Measurements from ENCODE around the gene NFATC1. TPM values are rescaled to one million over a fixed set of nuclear protein-coding genes. Genes with fewer than 3 reads are reported as not detected.

Gene NFATC1
- polyA plus RNA-seq, 4 donors: 5.7 to 6.3 (median 6.1) TPM

DNA sequence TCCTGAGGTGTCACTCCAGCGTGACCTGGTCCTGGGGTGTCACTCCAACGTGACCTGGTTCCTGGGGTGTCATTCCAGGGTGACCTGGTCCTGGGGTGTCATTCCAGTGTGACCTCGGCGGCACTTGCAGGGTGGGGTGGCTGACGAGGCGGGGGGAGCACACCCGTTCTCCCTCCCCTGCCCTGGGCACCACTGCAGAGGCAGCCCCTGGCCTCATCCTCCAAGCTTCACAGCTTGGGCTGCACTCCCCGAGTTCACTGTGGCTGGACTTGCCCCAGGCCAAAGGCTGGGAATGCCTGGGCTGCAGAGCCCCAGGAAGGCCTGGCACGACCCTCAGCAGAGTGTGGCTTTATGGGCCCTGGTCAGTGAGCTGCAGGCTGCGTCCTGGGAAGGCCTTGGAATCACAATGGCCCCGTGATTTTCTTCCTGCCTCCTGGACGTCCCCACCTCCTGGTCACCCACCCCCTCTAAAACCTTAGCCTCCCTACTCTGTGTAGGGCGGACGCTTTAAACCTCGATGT, 88.3 kb downstream of the NFATC1 start:
- DNase-seq (ENCODE audit: low read depth in 4 of 4, low spot score in 2 of 4): no peak

GRCh38 chr18:79484661-79485621, 89.2 kb downstream of the NFATC1 start:
- no peak for DNase-seq (ENCODE audit: low read depth in 4 of 4, low spot score in 2 of 4)

GRCh38 chr18:79485788-79486355, 90.1 kb downstream of the NFATC1 start:
- no peak for DNase-seq (ENCODE audit: low read depth in 4 of 4, low spot score in 2 of 4)

- DNase-seq (ENCODE audit: low read depth in 4 of 4, low spot score in 2 of 4): no peak
Measured at GRCh38 chr18:79486356-79487182, 90.8 kb downstream of the NFATC1 start.

DNA sequence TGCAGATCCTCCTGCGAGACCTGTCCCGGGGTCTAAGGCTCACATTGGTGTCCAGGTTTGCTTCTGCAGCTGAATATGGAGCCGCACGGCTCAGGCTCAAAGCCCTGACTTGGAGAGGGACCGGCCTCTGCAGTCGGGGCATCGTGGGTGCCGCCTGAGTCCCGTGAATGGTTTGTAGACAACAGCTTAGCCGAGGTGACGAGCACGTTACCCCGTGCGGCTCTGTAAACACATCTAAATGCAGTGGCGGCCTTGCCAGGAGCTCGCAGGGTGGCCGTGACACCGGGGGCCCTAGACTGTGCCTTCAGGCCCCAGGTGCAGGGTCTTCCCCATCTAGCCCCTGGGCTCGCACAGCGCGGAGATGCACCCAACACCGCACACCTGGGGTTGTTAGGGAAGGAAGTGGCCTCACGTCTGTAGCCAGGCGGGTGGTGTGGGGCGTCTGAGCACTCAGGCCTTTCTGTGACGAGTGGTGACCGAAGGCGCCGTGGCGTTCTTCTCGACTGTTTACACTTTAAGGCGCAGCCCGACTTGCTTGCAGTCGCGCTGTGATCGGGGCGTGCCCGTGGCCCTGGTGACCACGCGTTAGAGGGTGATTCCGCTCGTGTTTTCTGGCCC, 91.6 kb downstream of the NFATC1 start:
- no peak for DNase-seq (ENCODE audit: low read depth in 4 of 4, low spot score in 2 of 4)

DNA sequence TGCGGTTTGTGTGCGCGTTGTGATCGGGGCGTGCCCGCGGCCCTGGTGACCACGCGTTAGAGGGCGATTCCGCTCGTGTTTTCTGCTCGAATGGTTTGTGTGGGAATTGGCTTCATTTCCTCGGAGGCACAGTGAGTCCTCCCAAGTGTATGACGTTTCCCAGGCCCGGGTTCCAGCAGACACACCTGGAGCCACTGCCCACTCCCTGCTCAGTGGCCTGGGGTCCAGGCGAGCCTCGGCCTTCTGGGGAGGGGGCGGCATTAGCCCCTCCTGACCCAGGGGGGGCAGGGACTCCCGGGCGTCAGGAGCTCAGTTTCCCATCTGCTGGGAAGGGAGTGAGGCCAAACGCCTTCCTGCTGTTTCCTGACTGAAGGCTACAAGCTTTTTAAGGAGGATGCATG, 92.1 kb downstream of the NFATC1 start:
- DNase-seq (ENCODE audit: low read depth in 4 of 4, low spot score in 2 of 4): no peak

DNA sequence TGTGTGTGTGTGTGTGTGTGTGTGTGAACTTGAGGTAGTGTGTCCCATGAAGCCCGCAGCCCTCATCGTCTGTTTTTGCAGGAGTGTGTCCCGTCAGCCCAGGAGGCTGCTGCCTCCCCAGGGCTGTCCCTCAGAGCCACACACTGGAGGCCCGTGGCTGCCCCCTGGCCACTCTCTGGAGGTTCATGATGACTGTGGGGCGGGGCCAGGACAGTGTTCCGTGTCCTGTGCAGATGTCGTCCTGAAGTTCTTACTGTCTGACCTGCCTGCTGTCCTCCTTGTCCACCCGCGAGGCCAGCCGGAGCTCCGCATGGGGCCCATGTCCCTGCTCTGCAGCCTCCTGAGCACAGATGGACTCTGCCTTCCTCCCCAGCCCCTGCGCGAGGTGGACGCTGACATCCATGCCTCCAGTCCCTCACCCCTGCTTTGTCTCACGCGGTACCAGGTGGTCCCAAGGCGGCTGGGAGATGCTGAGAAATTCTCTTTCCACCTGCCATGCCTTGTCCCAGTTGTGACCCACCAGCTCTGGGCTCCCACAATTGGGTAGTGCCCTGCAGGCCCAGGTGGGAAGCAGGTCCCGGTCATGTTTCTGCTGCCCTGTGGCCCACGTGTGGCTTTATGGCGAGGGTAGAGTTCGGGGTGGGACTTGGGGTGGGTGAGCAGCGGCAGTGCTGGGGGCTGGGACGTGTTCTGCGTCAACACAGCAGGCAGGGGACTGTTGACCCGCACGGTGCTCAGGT, 92.8 kb downstream of the NFATC1 start:
- DNase-seq (ENCODE audit: low read depth in 4 of 4, low spot score in 2 of 4): no peak

GRCh38 chr18:79489051-79489898, 93.5 kb downstream of the NFATC1 start:
- no peak for DNase-seq (ENCODE audit: low read depth in 4 of 4, low spot score in 2 of 4)

- no peak for DNase-seq (ENCODE audit: low read depth in 4 of 4, low spot score in 2 of 4)
Measured at GRCh38 chr18:79489899-79490625, 94.3 kb downstream of the NFATC1 start.

GRCh38 chr18:79490626-79491041, 94.9 kb downstream of the NFATC1 start:
- no peak for DNase-seq (ENCODE audit: low read depth in 4 of 4, low spot score in 2 of 4)

DNA sequence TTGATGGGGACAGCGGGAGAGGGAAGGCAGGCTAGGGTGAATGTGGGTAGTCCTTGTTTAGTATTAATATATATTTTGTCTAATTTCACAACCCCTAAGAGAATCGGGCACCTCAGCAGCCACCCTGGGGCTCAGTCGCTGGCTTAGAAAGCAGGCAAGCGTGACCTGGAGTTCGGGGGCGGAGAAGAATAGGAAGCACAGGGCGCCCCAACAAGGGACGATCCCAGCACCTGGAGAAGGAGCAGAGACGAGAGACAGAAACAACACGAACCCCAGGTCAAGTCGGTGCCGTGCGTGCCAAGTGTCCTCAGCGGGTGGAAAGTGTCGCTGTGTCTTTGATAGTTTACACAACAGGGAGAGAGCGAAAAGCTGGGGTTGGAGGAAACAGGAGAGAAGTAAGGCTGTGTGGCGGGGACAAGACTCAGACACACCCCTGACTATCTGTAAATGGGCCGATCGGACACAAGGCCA, 95.4 kb downstream of the NFATC1 start:
- DNase-seq (ENCODE audit: low read depth in 4 of 4, low spot score in 2 of 4): no peak

GRCh38 chr18:79493211-79493800, 97.6 kb downstream of the NFATC1 start:
- no peak for DNase-seq (ENCODE audit: low read depth in 4 of 4, low spot score in 2 of 4)

DNA sequence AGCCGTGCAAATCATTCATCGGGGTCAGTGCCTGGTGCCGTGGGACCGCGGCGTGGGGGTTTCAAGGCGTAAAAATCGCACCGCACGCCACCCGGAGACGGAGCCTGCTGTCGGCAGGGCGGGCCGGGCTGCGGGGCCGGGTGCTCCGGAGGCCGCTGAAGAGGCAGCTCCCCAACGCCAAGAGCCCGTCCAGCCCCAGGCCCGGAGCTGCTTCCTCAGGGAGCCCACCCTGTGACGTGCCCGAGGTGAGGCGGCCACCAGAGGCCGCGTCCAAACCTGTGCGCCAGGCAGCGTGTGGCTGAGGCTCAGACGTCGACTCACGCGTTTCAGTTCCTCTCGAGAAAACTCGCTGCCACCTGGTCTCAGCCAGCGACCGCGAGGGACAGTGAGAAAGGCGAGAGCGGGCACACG, 98.1 kb downstream of the NFATC1 start:
- no peak for DNase-seq (ENCODE audit: low read depth in 4 of 4, low spot score in 2 of 4)

DNA sequence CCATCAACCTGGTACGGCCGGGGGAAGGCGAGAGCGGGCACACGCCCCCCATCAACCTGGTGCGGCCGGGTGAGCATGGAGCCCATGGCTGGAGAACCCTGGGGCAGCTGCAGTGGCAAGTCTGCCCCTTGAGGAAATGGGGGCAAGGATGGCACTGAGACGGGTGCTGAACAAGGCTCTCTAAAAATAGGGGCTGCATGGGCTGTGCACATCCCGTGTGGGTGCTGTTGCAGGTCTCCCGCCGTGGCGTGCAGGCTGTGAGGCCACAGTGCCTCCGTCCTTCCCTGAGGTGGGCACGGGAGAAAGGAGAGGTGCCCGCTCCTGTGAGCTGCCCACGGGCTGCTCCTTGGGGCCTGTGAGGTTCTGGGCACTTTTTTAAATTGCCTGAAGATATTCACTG, 99.2 kb downstream of the NFATC1 start:
- DNase-seq (ENCODE audit: low read depth in 4 of 4, low spot score in 2 of 4): no peak

- no peak for DNase-seq (ENCODE audit: low read depth in 4 of 4, low spot score in 2 of 4)
Measured at GRCh38 chr18:79495591-79496071, 99.9 kb downstream of the NFATC1 start.

- DNase-seq (ENCODE audit: low read depth in 4 of 4, low spot score in 2 of 4): no peak
Measured at GRCh38 chr18:79496237-79496977, 100.7 kb downstream of the NFATC1 start.
